ENCODE data around the gene EXOC6.
A peak's percentile ranks its signal among the peaks of the same experiment; 100 is the strongest.

EXOC6 gene

GRCh38 chr10:92894081-92894655 is 45.8 kb downstream of the EXOC6 start:
- no peak overlapping the region for H3K4me3 ChIP-seq (ENCODE audit: low read depth, low read length)
- no peak overlapping the region for H3K27ac ChIP-seq (ENCODE audit: extremely low read depth, low read depth, low read length)
- no peaks in the 10 kb centered on the region for H3K9me3 ChIP-seq (ENCODE audit: control insufficient read depth, insufficient read depth, low read depth, low read length)
- CTCF ChIA-PET: interaction anchor here (0.7 to 2.1 kb wide), 2 partner anchors 56 to 71 kb away, joined by 3 to 6 read pairs; no protein-coding TSS in a partner anchor
- H3K36me3 ChIP-seq (ENCODE audit: control insufficient read depth in 2 of 2, insufficient read depth in 1 of 2, low read length in 2 of 2): peaks cover 0 to 11% of the 10 kb centered on the region in 2 experiments; a peak in 2 of 3 replicates
- TF ChIP-seq ZNF626 (tag by site-specific recombination; IDR thresholded peaks at IDR 0.05) (no peak), ZNF311 (tag by site-specific recombination; IDR thresholded peaks at IDR 0.05; ENCODE audit: borderline replicate concordance) (no peak), TRIM28 (IDR thresholded peaks at IDR 0.05; ENCODE audit: borderline replicate concordance, low read length) (no peak), ZNF174 (tag by site-specific recombination; IDR thresholded peaks at IDR 0.05) (no peak), ZNF404 (tag by site-specific recombination; IDR thresholded peaks at IDR 0.05) (no peak), ZNF274 (IDR thresholded peaks at IDR 0.05; ENCODE audit: low read length) (no peak), ZNF274 (tag by site-specific recombination; IDR thresholded peaks at IDR 0.05; ENCODE audit: borderline replicate concordance) (no peak), ZNF768 (tag by site-specific recombination; IDR thresholded peaks at IDR 0.05) (no peak), ZNF341 (tag by site-specific recombination; IDR thresholded peaks at IDR 0.05; ENCODE audit: low read depth) (no peak), ZNF660 (tag by site-specific recombination; IDR thresholded peaks at IDR 0.05) (no peak)
- peaks cover 16% of the 10 kb centered on the region for H3K4me1 ChIP-seq (ENCODE audit: control insufficient read depth, insufficient read depth, low read length)
- POLR2A ChIA-PET: no interaction called here

GRCh38 chr10:92897916-92898315 is 49.6 kb downstream of the EXOC6 start:
- TF ChIP-seq ZNF174 (tag by site-specific recombination; IDR thresholded peaks at IDR 0.05) (no peak), ZNF10 (tag by site-specific recombination; IDR thresholded peaks at IDR 0.05) (0 out of 2 replicates have a peak, but pooled peaks have one; percentile 47), ZNF37A (tag by site-specific recombination; IDR thresholded peaks at IDR 0.05) (no peak)
- POLR2A ChIA-PET: no interaction called here
- Histone ChIP-seq H3K4me3 (ENCODE audit: low read depth, low read length) (no peak overlapping the region), H3K4me1 (ENCODE audit: control insufficient read depth, insufficient read depth, low read length) (peaks cover 10% of the 10 kb centered on the region), H3K36me3 (ENCODE audit: control insufficient read depth in 2 of 2, insufficient read depth in 1 of 2, low read length in 2 of 2) (peaks cover 3 to 14% of the 10 kb centered on the region in 2 experiments), H3K27ac (ENCODE audit: extremely low read depth, low read depth, low read length) (no peak overlapping the region), H3K9me3 (ENCODE audit: control insufficient read depth, insufficient read depth, low read depth, low read length) (no peaks in the 10 kb centered on the region)
- CTCF ChIA-PET: interaction anchor here (0.6 kb wide), 1 partner anchor 61 kb away, joined by 5 read pairs; no protein-coding TSS in a partner anchor

GRCh38 chr10:92901819-92902251 is 53.5 kb downstream of the EXOC6 start:
- CTCF ChIA-PET: interaction anchor here (0.6 to 1.0 kb wide), 3 partner anchors 12 to 208 kb away, joined by 3 read pairs; no protein-coding TSS in a partner anchor
- no peak overlapping the region for H3K27ac ChIP-seq (ENCODE audit: extremely low read depth, low read depth, low read length)
- POLR2A ChIA-PET: no interaction called here
- H3K9me3 ChIP-seq (ENCODE audit: control insufficient read depth, insufficient read depth, low read depth, low read length): no peaks in the 10 kb centered on the region
- peaks cover 3 to 16% of the 10 kb centered on the region in 2 experiments for H3K36me3 ChIP-seq (ENCODE audit: control insufficient read depth in 2 of 2, insufficient read depth in 1 of 2, low read length in 2 of 2)
- peaks cover 7% of the 10 kb centered on the region for H3K4me1 ChIP-seq (ENCODE audit: control insufficient read depth, insufficient read depth, low read length)
- H3K4me3 ChIP-seq (ENCODE audit: low read depth, low read length): no peak overlapping the region
- TF ChIP-seq PBX3 (CRISPR knock-in tag; IDR thresholded peaks at IDR 0.05) (no peak), ZNF324 (tag by site-specific recombination; IDR thresholded peaks at IDR 0.05) (no peak), ZNF155 (tag by site-specific recombination; IDR thresholded peaks at IDR 0.05) (no peak), ZNF416 (tag by site-specific recombination; IDR thresholded peaks at IDR 0.05) (no peak), ATF2 (tag by site-specific recombination; IDR thresholded peaks at IDR 0.05; ENCODE audit: low read depth) (no peak), RBAK (tag by site-specific recombination; IDR thresholded peaks at IDR 0.05) (no peak), TSHZ1 (tag by site-specific recombination; IDR thresholded peaks at IDR 0.05; ENCODE audit: borderline replicate concordance) (no peak), ZNF211 (tag by site-specific recombination; IDR thresholded peaks at IDR 0.05; ENCODE audit: low read depth) (no peak), OSR2 (tag by site-specific recombination; IDR thresholded peaks at IDR 0.05) (no peak)

Data from HEK293 (cell line).